Measurements from ENCODE around the gene FBXO24.

Gene FBXO24

GRCh38 chr7:100623951-100624824 is 38.1 kb downstream of the FBXO24 start:
- DNase-seq (ENCODE audit: low read depth) = no peak

GRCh38 chr7:100626055-100626454 is 39.9 kb downstream of the FBXO24 start:
- no peak for DNase-seq (ENCODE audit: low read depth)

DNA sequence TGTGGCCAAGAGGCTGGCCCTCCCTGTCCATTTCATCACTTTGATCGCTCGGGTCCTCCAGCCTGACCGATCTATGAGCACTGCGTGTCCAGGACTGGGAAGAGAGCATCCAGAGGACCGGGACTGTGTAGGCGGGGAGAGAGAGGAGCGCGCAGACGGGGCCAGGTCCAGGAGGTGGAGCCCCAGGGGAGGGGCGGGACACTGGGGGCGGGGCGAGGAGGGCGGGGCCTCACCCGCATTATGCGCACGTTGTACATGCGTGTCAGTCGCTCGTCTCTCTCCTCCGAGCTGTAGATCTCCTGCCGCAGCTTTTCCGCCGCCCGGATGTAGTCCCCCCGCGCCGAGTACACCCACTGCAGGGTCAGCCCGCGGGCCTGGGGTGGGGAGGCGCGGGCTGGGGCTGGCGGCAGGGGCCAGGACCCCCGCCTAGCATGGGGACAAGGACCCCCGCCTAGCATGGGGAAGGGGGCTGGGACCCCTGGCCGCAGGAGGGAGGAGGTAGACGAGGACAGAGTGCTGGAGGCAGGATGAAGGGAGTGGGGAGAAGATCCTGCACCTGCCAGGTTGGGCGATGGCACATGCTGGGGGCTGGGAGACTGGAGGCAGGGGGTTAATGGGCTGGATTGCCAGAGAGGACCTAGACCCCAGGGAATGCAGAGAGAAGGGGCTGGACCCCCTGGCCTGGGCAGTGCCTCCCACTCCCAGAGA is 40.6 kb downstream of the FBXO24 start:
- DNase-seq (ENCODE audit: low read depth) = peak; percentile 87

DNA sequence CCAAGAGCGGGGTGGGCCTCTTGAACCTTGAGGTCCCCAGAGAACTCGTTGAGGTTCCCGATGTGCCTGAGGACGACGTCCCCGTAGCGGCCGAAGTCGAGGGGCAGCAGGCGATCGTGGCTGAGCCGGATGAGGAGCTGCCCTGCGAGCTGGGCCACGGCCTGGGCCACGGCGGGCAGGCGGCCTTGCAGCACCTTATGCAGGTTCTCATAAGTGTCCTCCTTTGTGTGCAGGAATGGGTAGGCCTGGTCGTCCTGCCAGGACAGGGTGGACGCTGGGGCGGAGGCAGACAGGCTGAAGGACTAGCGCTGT is 41.1 kb downstream of the FBXO24 start:
- no peak for DNase-seq (ENCODE audit: low read depth)

DNA sequence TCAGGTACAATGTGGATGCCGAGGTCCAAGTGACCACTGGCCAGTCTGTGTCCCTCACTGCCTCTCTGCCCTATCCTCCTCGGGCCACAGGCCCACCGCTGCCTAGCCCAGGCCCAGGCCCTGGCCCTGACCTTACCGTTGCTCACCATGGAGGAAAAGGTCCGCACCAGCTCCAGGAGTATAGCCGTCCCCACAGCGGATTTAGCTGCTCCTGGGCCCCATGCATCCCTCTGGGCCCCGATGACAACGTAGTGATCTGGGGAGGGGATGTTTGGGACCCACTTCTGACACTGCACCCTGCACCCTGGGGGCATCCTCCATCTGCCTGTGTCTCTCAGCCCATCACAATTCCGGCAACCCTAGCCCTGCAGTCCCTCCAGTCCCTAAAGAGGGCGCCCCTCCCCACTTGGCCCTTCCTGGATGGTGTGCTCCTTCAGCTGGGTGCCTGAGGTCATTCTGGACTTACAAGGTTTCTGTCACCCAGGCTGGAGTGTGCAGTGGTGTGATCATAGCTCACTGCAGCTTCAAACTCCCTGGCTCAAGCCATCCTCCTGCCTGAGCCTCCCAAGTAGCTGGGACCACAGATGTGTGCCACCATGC is 43.1 kb downstream of the FBXO24 start:
- DNase-seq (ENCODE audit: low read depth) = no peak

DNA sequence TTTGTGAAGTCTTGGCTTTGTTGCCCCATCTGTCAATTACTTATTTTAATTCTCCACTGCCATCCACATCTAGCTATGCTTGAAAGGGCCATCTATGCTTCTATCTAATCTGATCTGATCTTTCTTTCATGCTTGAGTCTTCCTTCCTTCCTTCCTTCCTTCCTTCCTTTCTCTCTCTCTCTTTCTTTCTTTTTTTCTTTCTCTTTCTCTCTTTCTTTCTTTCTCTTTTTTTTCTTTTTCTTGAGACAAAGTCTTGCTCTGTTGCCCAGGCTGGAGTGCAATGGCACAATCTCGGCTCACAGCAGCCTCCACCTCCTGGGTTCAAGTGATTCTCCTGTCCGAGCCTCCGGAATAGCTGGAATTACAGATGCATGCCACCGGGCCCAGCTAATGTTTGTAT is 43.9 kb downstream of the FBXO24 start:
- no peak for DNase-seq (ENCODE audit: low read depth)

DNA sequence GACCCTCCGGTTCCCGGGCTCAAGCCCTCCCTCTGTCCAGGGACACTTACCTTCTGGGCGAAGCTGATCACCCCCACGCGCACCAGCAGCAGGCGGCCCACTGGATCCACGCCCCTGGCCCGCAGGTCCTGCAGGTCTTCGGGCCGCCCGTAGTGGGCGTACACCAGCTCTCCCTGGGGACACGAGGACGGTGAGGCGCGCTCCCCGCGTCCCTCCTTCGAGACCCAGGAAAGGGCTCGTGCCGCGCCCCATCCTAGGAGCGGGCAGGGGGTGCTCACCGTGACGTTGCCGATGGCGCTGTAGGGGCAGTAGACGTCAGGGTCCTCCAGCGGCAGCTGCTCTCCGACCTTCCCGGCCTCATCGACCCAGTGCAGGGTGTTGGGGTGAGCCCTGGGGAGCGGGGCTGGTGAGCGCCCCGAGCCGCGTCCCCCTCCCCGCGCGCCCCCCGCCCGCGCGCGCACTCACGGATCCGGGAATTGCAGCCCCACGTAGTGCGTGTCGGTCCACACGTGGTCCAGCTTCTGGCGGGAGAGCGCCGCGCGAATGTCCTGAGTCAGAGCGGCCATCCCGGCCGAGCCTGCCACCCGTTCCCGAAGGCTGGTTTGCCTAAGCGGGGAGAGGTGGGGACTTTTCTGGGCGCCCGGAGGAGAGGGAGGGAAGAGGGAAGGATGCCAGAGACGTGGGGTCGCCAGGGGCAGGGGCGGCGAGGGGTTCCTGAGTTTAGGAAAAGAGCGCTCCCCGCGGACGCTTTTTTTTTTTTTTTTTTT is 47.0 kb downstream of the FBXO24 start:
- peak; percentile 55 for DNase-seq (ENCODE audit: low read depth)

DNA sequence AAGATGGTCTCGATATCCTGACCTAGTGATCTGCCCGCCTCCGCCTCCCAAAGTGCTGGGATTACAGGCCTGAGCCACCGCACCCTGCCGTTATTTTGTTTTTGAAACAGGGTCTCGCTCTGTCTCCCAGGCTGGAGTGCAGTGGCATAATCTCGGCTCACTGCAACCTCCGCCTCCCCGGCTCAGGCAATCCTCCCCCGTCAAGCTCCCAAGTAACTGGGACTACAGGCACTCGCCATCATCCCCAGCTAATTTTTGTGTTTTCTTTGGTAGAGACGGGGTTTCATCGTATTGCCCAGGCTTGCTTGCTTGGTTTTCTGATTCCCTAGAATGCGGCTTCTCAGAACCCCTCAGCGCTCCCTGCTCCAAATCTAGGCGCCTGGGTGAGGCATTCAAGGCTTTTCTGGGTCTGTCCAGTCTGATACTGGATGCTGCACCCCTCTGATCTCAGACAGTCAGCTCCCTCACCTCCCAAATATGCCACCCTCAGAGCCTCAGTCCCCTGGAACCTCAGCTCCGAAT is 53.9 kb downstream of the FBXO24 start:
- no peak for DNase-seq (ENCODE audit: low read depth)

DNA sequence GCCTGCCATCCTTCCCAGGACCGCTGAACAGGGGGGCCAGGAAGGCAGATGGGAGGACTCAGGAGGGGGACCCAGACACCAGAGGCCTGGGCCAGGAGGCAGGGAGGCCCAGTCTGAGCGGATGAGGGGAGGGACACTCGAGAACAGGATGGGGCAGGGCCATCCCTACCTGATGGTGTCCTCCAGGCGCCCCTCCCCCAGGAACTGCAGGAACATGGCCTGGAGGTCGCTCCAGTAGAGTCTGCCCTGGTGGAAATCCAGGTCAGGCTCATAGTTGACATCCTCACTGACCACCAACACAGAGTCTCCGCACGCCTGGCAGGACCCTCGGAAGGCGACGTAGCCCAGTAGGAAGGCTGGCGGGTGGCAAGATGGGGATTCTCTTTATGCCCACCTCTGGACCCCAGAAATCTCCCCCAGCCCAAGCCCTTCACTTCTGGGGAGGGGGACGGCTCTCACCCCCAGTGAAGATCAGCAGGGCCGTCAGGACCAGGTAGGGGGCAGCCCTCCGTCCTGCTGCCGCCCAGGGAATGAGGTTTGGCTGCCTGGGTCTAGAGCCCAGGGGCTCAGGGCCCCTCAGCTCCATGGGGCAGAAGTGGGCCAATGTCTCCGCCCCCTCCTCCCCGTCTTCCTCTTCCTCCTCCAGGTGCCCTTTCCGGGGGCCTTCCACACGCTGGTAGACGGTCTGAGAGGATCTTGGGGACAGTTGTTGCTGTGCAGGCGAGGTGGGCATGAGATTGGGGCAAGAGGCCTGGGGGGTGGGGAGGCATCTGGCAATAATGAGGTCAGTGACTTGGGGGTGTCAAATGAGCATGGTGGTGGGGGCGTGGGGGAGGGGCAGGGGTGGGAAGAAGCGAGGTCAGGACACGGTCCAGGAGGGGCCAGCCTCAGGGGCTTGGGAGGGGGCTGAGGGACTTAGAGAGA is 54.7 kb downstream of the FBXO24 start:
- DNase-seq (ENCODE audit: low read depth) = no peak

DNA sequence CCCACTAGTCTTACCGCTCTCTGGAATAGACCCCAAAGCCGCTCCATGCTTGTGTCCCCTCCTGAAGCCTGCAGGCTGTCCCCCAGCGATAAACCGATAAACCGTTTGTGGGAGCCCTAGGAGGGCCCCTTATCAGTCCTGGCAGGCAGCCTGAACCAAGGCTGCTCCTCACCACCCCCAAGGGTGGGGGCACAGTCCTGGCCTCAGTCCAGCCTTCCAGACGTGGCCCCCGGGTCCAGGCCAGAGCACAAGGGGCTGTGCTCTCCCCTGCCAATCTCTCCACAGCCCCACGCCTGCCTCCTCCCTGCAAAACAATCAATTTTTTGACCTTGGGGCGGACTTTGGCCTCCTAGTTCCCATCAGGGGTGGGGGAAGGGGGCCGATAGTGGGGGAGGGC is 55.3 kb downstream of the FBXO24 start, which contains the start of gene TFR2:
Gene TFR2 (minus strand): TSS at position 90 of the 397 bp plus-strand sequence. CDS start 43 bp downstream, at position 47.
- no peak for DNase-seq (ENCODE audit: low read depth)

- no peak for DNase-seq (ENCODE audit: low read depth)
Measured at GRCh38 chr7:100641860-100642533, 55.9 kb downstream of the FBXO24 start.

GRCh38 chr7:100642534-100642907 is 56.4 kb downstream of the FBXO24 start:
- no peak for DNase-seq (ENCODE audit: low read depth)

DNA sequence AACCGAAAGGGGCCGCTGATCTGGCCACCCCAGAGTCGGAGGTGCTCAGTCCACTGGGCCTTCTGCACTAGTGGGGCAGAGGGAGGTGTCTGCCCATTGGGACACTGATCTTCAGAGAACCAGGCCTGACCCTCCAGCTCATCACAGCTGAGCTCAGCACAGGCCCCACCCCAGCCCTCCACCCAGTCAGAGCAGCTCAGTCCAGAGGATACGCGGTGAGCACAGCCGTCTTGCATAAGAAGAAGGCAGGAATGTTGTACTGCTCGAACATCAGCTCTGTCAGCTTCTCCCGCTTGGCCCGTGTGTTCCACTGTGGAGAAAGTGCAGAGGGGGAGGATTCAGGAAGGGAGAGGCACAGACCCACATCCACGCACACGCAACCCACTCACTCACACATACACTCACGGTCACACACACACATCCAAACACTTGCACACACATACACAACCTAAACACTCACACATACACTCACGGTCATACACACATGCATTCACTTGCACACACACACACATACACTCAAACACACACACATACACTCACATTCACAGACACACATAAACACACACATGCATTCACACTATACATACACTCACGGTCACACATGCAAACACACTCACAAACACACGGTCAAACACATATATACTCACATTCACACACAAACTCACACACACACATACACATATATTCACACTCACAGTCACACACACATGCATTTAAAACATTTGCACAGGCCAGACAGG is 63.9 kb downstream of the FBXO24 start:
- no peak for DNase-seq (ENCODE audit: low read depth)
